Mucosa of gallbladder (tissue), 1 donor: Measurements from ENCODE around the gene NPY2R. TPM values are rescaled to one million over a fixed set of nuclear protein-coding genes. Genes with fewer than 3 reads are reported as not detected.

Source experiments
- DNase-seq: peaks from one replicate; pipeline ENCODE4 v3.0.0-alpha.2; 2020; ENCODE audit warnings: low spot score
- total RNA-seq: library from RNA; stranded (reverse); gene quantifications from one replicate; pipeline ENCODE4 v1.2.1, GENCODE V29; 2021
- donor health status: DM: no; HTN: no; CAD: no.

The NPY2R gene
- total RNA-seq, 1 donor from 2014 or later: 0.06 TPM

DNA sequence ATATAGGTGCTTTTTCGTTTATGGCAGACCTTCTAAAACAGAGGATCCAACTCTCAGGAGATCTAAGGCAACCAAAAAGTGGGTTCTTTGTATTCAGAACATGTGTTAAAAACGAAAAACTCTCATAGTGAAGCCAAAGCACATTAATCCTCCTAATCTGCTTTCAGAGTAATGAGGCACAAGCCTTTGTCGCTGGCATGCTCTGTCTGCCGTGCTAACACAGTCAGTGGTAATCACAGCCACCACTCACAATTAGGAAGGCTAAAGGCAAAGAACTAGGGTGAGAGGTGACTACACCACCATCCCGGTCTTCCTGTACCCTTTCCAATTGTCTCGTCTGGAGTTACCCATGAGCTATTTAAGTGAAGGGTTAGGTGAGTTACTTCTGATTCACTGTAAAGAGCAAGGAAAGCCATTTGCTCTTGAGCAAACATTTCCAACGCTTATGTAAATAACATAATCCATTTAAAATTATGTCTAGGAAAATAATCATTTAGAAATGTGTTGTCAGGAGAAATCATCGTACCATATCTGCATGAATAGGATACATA lies 40.7 kb downstream of the NPY2R start:
- DNase-seq: no peak

DNA sequence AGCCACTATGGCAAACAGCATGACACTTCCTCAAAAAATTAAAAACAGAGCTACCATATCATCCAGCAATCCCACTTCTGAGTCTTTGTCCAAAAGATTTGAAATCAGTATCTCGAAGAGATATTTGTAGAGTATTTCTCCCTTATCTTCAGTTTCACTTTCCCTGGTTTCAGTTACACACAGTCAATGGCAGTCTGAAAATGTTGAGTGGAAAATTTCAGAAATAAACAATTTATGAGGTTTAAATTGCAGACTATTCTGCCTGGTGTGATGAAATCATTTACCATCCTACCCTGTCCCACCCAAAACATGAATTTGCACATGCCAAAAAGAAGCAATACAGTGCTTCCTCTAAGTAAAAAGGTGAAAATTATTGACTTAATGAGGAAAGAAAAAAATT lies 43.9 kb downstream of the NPY2R start:
- no peak for DNase-seq

DNA sequence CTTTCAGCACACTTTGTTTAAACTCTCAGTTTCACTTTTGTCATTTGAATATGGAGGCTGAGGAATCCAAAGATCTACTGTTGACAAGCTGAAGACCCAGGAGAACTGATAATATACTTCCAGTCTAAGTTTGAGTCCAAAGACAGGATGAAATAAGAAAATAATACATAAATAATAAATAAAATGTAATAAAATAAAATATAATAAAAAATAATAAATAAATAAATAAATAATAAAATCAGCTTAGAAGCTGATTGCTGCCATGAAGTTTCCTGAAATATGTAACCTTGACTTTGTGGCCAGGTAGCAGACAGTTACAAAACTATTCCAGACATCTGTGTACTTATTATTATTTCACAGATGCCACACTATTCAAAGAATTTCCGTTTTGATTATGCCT lies 55.0 kb downstream of the NPY2R start:
- DNase-seq: no peak

DNA sequence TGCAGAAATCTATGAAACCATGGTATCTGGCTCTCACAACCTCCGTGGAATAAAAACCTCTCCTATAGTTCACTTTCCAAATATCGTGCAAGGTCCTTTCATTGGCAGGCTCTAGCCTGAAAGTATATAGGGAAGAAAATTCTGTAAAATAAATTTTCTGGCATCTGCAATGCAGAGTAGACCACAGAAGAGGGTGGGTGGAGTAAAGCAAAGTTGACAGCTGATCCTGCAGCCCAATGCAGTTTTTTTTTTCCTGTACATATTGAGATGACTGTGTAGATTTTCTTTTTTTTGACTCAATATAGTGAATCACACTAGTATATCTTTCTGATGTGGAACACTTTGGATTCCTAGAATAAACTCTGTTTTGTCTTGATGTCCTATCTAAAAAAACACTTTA lies 56.7 kb downstream of the NPY2R start:
- DNase-seq: no peak

Other genes with a start within 250 kb of the NPY2R start
- gene MAP9, start 168.3 kb downstream of the NPY2R start, total RNA-seq: 20.4 TPM